Measurements from ENCODE around the gene ANGPT4. TPM values are rescaled to one million over a fixed set of nuclear protein-coding genes. Genes with fewer than 3 reads are reported as not detected.

The ANGPT4 gene, protein sequence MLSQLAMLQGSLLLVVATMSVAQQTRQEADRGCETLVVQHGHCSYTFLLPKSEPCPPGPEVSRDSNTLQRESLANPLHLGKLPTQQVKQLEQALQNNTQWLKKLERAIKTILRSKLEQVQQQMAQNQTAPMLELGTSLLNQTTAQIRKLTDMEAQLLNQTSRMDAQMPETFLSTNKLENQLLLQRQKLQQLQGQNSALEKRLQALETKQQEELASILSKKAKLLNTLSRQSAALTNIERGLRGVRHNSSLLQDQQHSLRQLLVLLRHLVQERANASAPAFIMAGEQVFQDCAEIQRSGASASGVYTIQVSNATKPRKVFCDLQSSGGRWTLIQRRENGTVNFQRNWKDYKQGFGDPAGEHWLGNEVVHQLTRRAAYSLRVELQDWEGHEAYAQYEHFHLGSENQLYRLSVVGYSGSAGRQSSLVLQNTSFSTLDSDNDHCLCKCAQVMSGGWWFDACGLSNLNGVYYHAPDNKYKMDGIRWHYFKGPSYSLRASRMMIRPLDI
- total RNA-seq, result not detected in 2 replicates

DNA sequence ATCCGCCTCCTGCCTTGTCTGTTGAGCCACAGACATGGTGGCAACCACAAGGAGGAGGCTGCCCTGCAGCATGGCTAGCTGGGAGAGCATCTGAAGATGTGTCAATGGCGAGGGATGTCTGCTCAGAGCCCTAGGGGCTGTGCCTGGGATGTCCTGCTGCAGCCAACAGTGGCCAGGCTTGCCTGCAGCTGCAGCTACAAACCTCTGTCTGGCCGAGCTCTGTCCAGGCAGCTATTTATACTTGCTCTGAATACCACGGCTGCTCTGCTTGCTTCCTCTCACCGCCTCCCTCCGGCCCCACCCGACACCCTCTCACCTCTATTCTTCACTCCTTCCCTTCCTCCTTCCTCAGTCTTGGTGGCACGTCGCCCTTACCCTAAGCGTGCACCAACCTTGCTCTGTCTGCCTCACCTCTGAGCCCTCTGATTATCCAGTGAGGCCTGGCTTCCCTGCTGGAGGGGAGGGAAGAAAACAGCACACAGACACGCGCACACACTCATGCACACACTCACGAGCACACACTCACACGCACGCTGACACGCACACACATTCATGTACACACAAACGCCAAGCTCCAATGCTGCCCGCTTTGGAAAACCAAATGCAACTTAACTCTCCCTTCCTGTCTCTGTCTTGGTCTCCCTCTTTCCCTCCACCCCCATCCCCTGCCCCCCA lies at the start of gene ANGPT4:
ANGPT4 (minus strand) TSS at position 210 of the 675 bp plus-strand sequence; CDS start at position 90, 120 bp downstream.

DNA sequence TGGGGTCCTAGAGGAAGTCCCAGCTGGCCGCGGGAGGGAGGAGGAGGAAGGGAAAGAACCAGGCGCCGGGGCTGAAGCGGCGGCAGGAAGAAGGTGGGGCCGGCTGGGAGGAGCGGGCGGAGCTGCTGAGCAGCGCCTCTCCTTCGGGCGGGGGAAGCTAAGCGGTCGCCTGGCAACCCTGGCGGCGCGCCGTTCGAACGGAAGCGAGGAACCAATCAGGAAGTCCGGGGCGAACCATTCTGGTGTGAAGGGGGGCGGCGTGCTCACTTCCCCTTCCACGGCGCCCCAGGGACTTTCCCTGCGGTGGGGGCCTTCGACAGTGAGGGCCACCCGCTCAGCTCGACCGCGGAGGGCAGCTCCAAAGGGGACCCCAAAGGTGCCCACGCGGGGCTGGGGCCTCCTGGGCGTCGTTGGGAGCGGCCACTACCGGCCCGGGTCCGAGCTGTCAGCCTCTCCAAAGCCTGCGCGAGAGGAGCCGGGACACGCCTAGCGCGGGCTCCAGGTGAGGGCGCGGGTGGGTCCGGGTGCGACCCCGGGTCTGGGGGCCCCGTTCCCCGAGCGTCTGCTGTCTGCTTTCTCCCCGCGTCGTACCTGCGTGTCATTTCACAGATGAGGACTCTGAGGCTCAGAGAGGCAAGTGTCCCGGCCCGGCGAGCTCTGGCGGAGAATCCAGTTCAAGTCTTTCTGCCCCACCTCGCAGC lies 82.5 kb downstream of the ANGPT4 start, which contains the start of gene FAM110A:
FAM110A (plus strand) TSS at position 266 of the 701 bp plus-strand sequence. CDS start 11,090 bp downstream, outside the sequence.

Other genes with a start within 250 kb of the ANGPT4 start
- not detected in 2 replicates for gene SCRT2, start 240.5 kb downstream of the ANGPT4 start, total RNA-seq
- not detected in 2 replicates for gene SLC52A3, start 147.8 kb downstream of the ANGPT4 start, total RNA-seq
- gene FAM110A, start 82.6 kb downstream of the ANGPT4 start, total RNA-seq, result 3.9 and 4.1 TPM in 2 replicates
- gene RSPO4, start 86.0 kb upstream of the ANGPT4 start, total RNA-seq, result not detected in 2 replicates
- 35.9 and 40.7 TPM in 2 replicates for gene PSMF1, start 202.3 kb upstream of the ANGPT4 start, total RNA-seq

All from smooth muscle cell of trachea (primary cell).